A673 (cell line): ENCODE measurements around the gene ZC3H14. TPM values are rescaled to one million over a fixed set of nuclear protein-coding genes. Genes with fewer than 3 reads are reported as not detected.

Experiments used
- BruUV-seq: library from RNA; stranded (reverse); fragments of 400-500 nt; replicated peaks from 2 replicates; lab custom pipeline; 2021; lab: Mats Ljungman, UMichigan
- CTCF ChIA-PET: fragments of 300-600 bp; sonication (Branson Sonifier 250); formaldehyde crosslinking; loops from one replicate; lab custom pipeline; 2022; ENCODE audit warnings: antibody characterized with exemption; lab: Charles Lee
- POLR2A ChIA-PET: fragments of 300-600 bp; sonication (Branson Sonifier 250); formaldehyde crosslinking; loops from one replicate; lab custom pipeline; 2022; ENCODE audit warnings: antibody characterized with exemption; ENCODE audit not compliant: low non-redundant PET; lab: Charles Lee
- DNase-seq: peaks from one replicate; pipeline ENCODE4 v3.0.0-alpha.2; 2015; ENCODE audit warnings: low spot score
- H3K27ac ChIP-seq: fragments of 200-600 bp; sonication (generic); 2 replicates; pipeline ENCODE4 v1.5.1; 2016; ENCODE audit warnings: mixed run types, low read depth, mild to moderate bottlenecking, mixed read lengths, antibody characterized with exemption, low read length; ENCODE audit not compliant: poor library complexity, severe bottlenecking
- H3K27me3 ChIP-seq: fragments of 200-600 bp; sonication (generic); replicated peaks from 2 replicates; pipeline ENCODE4 v1.6.1; 2017; ENCODE audit warnings: mixed run types, low read depth, mild to moderate bottlenecking, mixed read lengths, antibody characterized with exemption, low read length; ENCODE audit not compliant: insufficient read depth, poor library complexity
- H3K36me3 ChIP-seq: fragments of 200-600 bp; sonication (generic); 2 replicates; pipeline ENCODE4 v1.6.1; 2016; ENCODE audit warnings: mixed run types, mild to moderate bottlenecking, mixed read lengths, antibody characterized with exemption, low read length; ENCODE audit not compliant: insufficient read depth, poor library complexity, severe bottlenecking
- H3K4me1 ChIP-seq: fragments of 200-600 bp; sonication (generic); 2 replicates; pipeline ENCODE4 v1.6.1; 2017; ENCODE audit warnings: mixed run types, mild to moderate bottlenecking, mixed read lengths, antibody characterized with exemption, low read length; ENCODE audit not compliant: insufficient read depth, poor library complexity, severe bottlenecking
- H3K4me3 ChIP-seq: fragments of 200-600 bp; sonication (generic); 2 replicates; pipeline ENCODE4 v1.5.1; 2016; ENCODE audit warnings: low read depth, mixed run types, mild to moderate bottlenecking, mixed read lengths, low read length; ENCODE audit not compliant: poor library complexity, severe bottlenecking
- H3K9me3 ChIP-seq: fragments of 200-600 bp; sonication (generic); 2 replicates; pipeline ENCODE4 v1.6.1; 2016; ENCODE audit warnings: mixed run types, low read depth, mild to moderate bottlenecking, mixed read lengths, antibody characterized with exemption, low read length; ENCODE audit not compliant: poor library complexity, severe bottlenecking
- CTCF ChIP-seq: fragments of 300-800, 200-600 bp; sonication (generic); conservative IDR thresholded peaks from 2 replicates; pipeline ENCODE4 v1.5.1; 2017; ENCODE audit warnings: low read depth, mild to moderate bottlenecking, antibody characterized with exemption, low read length, moderate library complexity, mixed read lengths
- EZH2 ChIP-seq: fragments of 200-600 bp; sonication (generic); IDR thresholded peaks from 2 replicates; pipeline ENCODE4 v1.6.1; 2017; ENCODE audit warnings: borderline replicate concordance, low read depth, mild to moderate bottlenecking, mixed read lengths, antibody characterized with exemption, low read length; ENCODE audit not compliant: poor library complexity, severe bottlenecking
- intact Hi-C: fragments of 100-400 bp; cut with micrococcal nuclease; formaldehyde crosslinking; loops from one replicate; pipeline ENCODE4 v1.10.0; 2022; ENCODE audit not compliant: unreplicated experiment
- total RNA-seq: library from RNA; stranded (reverse); gene quantifications from 2 replicates; pipeline ENCODE4 v1.2.3, GENCODE V29; 2021

The ZC3H14 gene
- total RNA-seq, 1 experiment from 2014 or later: 93.2 TPM

GRCh38 chr14:88592031-88592430 lies 29.2 kb downstream of the ZC3H14 start:
- intact Hi-C loops: no loop called here
- Histone ChIP-seq H3K27ac (no peak overlapping the region), H3K36me3 (peaks cover 48% of the 10 kb centered on the region), H3K27me3 (no peaks in the 10 kb centered on the region), H3K4me1 (no peaks in the 10 kb centered on the region), H3K4me3 (no peak overlapping the region), H3K9me3 (no peaks in the 10 kb centered on the region)
- ChIA-PET CTCF (no interaction called here), POLR2A (no interaction called here)
- no peak for DNase-seq
- TF ChIP-seq CTCF (no peak), EZH2 (no peak)
- BruUV-seq: no TSS peak

DNA sequence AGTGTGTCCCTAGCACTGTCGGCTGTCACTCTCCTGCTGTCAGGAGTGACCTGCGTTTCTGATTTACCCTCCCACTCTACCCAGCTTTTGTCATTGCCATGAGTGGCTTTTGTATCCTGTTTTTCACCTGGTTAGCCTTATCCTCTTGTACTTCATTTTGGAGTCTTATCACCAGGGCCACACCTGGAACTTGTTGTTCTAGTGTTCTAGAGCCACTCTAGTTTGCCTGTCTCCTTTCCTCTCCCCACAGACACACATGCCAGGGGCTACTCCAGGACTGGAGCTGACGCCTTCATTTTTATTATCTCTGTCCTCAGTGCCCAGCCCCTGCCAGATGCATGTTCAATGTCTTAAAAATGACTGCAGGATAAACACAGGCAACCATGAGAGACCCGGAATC lies 34.2 kb downstream of the ZC3H14 start:
- Histone ChIP-seq H3K4me3 (no peak overlapping the region), H3K36me3 (peaks cover 82% of the 10 kb centered on the region), H3K27me3 (no peaks in the 10 kb centered on the region), H3K9me3 (no peaks in the 10 kb centered on the region), H3K4me1 (no peaks in the 10 kb centered on the region), H3K27ac (no peak overlapping the region)
- no TSS peak for BruUV-seq
- TF ChIP-seq EZH2: no peak
- TF ChIP-seq CTCF: no peak
- DNase-seq: no peak
- ChIA-PET POLR2A (no interaction called here), CTCF (no interaction called here)
- intact Hi-C loops: no loop called here

GRCh38 chr14:88597601-88598000 lies 34.8 kb downstream of the ZC3H14 start:
- no peak for DNase-seq
- ChIA-PET CTCF (no interaction called here), POLR2A (no interaction called here)
- Histone ChIP-seq H3K27me3 (no peaks in the 10 kb centered on the region), H3K36me3 (peaks cover 87% of the 10 kb centered on the region), H3K4me3 (no peak overlapping the region), H3K9me3 (no peaks in the 10 kb centered on the region), H3K4me1 (no peaks in the 10 kb centered on the region), H3K27ac (no peak overlapping the region)
- no TSS peak for BruUV-seq
- no peak for TF ChIP-seq EZH2
- TF ChIP-seq CTCF: no peak
- intact Hi-C loops: no loop called here
